ENCODE data around the gene SPACA9. TPM values are rescaled to one million over a fixed set of nuclear protein-coding genes. Genes with fewer than 3 reads are reported as not detected.

Gene SPACA9
- total and polyA plus RNA-seq, 2 experiments from 2014 or later = 1.1 to 1.5 TPM

GRCh38 chr9:132887181-132888120 is 8.8 kb downstream of the SPACA9 start:
- Histone ChIP-seq H4K20me1 (replicated peaks; ENCODE audit: insufficient read depth) (no peaks in the 10 kb centered on the region), H3K27me3 (ENCODE audit: insufficient read depth) (no peaks in the 10 kb centered on the region), H2AFZ (no peak overlapping the region), H3K27ac (ENCODE audit: low read depth) (no peak overlapping the region), H3K4me3 (no peak overlapping the region), H3K9me2 (ENCODE audit: insufficient read depth) (no peaks in the 10 kb centered on the region), H3K79me2 (replicated peaks; ENCODE audit: insufficient read depth) (no peaks in the 10 kb centered on the region), H3K4me2 (no peak overlapping the region), H3K36me3 (ENCODE audit: insufficient read depth) (no peaks in the 10 kb centered on the region), H3F3A (replicated peaks; ENCODE audit: low read depth) (no peaks in the 10 kb centered on the region), H3K4me1 (ENCODE audit: insufficient read depth) (no peaks in the 10 kb centered on the region)
- Mint-ChIP-seq H3K4me1 (no peaks in the 10 kb centered on the region; the same call in 2 of the 3 replicates), H3K9me3 (no peaks in the 10 kb centered on the region), H3K27ac (no peak overlapping the region), H3K27me3 (ENCODE audit: insufficient read depth, low read depth, poor library complexity) (peaks cover 4% of the 10 kb centered on the region), H3K36me3 (ENCODE audit: low read depth) (no peaks in the 10 kb centered on the region), H3K4me3 (no peak overlapping the region)
- ATAC-seq = no peak
- DNase-seq (ENCODE audit: low spot score) = no peak
- TF ChIP-seq ZNF114 (CRISPR knock-in tag; IDR thresholded peaks at IDR 0.05) (no peak), POLR2AphosphoS5 (IDR thresholded peaks at IDR 0.05; ENCODE audit: low read depth) (no peak), ZNF331 (CRISPR knock-in tag; IDR thresholded peaks at IDR 0.05; ENCODE audit: low read depth) (no peak), NANOG (IDR thresholded peaks at IDR 0.05; ENCODE audit: borderline replicate concordance) (no peak), ZNF462 (CRISPR knock-in tag; IDR thresholded peaks at IDR 0.05) (no peak), CTCF (conservative IDR thresholded peaks at IDR 0.05; ENCODE audit: low read depth in 2 of 2) (no peak), ETS1 (IDR thresholded peaks at IDR 0.05) (no peak), REST (IDR thresholded peaks at IDR 0.05; ENCODE audit: unreplicated experiment) (no peak), CREB1 (CRISPR knock-in tag; IDR thresholded peaks at IDR 0.05; ENCODE audit: low read depth) (no peak), STAT1 (IDR thresholded peaks at IDR 0.05; ENCODE audit: unreplicated experiment) (no peak), EZH2 (IDR thresholded peaks at IDR 0.05; ENCODE audit: low read depth, unreplicated experiment) (no peak), JUNB (IDR thresholded peaks at IDR 0.05; ENCODE audit: unreplicated experiment) (no peak), EZH2phosphoT487 (IDR thresholded peaks at IDR 0.05; ENCODE audit: unreplicated experiment) (no peak)

Measured in GM23338 (cell line).